GM23338 (cell line): ENCODE results near the gene EXOSC7.

ENCODE experiments used
- EZH2phosphoT487 ChIP-seq: fragments of 200-600 bp; sonication (generic); IDR thresholded peaks from one replicate; pipeline ENCODE4 v1.8.1; 2018; ENCODE audit warnings: antibody characterized with exemption; ENCODE audit not compliant: unreplicated experiment
- ZNF114 ChIP-seq: fragments of 250-450 bp; sonication (Bioruptor Pico); IDR thresholded peaks from 2 replicates; pipeline ENCODE4 v1.5.0; 2020; ENCODE audit warnings: mild to moderate bottlenecking, moderate library complexity
- TF ChIP-seq, protein P1 (sequence below), 2 experiments: fragments of 200-600 bp in 1 of 2; sonication (generic) in 1 of 2; conservative IDR thresholded peaks; 2 replicates each; pipeline versions ENCODE4 v1.5.1 to v1.6.1; 2016 to 2017; ENCODE audit warnings: antibody characterized with exemption in 2 of 2, low read depth in 2 of 2, mild to moderate bottlenecking in 2 of 2, moderate library complexity in 1 of 2

DNA sequence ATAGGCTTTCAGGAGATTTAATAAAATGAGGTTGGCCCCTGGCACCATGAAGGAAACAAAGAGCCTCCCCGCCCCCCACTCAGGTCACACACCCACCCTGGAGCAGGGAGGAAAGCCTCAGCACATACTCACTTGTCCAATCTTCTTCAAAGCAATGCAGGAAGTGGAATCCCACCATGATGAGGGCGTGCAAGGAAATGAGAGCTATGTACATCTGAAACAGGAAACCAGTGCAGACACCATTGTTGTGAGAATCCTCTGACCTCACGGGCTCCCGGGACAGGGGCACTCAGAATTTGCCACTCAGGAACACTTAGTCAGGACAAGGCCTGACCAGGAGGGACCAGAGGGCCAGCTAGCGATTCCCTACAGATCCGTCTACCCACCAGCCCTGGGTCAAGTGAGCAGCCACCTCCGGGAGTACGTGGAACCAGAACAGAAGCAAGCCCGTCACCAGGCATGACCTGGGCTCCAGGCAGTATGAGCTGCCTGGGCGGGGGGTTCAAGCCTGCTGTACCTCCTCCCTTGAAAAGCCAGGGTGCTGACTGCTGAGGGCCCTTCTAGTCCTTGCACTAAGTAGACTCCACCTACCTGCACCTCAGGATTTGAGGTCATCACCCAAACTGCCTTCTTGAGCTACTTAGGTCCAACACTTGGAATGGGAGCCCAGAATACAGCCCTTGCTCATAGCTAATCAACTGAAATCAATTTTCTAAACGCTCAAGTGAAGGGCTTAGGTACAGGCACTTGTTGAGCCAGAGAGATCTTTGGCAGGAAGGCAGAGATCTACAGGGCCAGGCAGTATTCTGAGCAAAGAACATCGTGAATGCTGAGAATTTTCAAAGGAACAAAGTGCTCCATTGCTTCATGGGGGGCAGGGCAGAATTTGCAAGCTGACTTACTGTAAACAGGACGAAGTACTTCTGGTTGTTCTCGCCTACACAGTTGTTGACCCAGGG lies 42.8 kb upstream of the EXOSC7 start:
- TF ChIP-seq, protein P1, sequence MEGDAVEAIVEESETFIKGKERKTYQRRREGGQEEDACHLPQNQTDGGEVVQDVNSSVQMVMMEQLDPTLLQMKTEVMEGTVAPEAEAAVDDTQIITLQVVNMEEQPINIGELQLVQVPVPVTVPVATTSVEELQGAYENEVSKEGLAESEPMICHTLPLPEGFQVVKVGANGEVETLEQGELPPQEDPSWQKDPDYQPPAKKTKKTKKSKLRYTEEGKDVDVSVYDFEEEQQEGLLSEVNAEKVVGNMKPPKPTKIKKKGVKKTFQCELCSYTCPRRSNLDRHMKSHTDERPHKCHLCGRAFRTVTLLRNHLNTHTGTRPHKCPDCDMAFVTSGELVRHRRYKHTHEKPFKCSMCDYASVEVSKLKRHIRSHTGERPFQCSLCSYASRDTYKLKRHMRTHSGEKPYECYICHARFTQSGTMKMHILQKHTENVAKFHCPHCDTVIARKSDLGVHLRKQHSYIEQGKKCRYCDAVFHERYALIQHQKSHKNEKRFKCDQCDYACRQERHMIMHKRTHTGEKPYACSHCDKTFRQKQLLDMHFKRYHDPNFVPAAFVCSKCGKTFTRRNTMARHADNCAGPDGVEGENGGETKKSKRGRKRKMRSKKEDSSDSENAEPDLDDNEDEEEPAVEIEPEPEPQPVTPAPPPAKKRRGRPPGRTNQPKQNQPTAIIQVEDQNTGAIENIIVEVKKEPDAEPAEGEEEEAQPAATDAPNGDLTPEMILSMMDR (conservative IDR thresholded peaks at IDR 0.05; ENCODE audit: low read depth in 2 of 2): no peak
- TF ChIP-seq ZNF114 (CRISPR knock-in tag) (no peak), EZH2phosphoT487 (no peak)
